ENCODE measurements around the gene CD248.
"Not testable (repeated sequence)": the region's sequence is repeated elsewhere in the genome, so short reads cannot be mapped to it uniquely, and the experiment has no call there.

The CD248 gene

DNA sequence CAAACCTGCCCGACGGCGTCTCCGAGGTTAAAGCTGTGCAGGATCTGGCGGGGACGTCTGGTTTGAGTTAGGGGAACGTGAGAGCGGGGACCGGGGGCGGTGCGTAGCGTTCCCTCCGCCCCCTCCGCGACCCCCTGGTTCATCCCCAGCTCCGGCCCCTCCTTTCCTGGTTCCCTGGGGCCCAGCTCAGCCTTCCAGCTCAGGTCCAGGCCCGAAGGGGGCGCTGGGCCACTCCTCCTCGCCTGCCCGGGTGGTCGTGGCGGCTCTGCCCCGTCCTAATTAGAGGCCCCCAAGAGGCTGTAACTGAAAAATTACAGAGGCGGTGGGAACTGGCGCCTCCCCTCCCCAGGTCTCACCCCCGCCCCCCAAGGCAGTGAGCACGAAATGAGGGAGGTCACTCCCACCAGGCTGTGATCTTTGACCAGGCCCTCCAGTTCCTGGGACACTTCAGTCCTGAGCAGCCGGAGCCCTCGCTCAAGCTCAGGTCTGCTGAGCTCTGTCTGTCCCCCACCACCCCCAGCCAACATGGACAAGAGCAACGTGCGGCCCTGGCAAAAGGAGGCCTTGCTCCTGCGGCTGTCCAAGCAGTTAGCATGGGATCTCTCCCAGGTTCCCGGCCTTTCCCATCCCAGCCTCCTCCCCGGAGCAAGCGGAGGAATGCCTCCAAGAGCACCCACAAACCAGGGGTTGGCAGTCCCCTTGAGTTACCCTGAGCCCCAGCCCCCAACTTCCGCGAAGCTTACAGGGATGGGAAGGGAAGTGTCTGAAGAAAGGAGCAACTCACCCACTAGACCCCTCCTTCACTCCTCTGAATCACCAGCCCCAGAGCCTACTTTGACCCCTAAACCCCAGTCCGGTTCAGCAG, 3.3 kb downstream of the CD248 start:
- DNase-seq (ENCODE audit: low read depth) = no peak

- peak; percentile 95 for DNase-seq (ENCODE audit: low read depth)
These were observed 4.1 kb downstream of the CD248 start for GRCh38 chr11:66312549-66313320.

DNA sequence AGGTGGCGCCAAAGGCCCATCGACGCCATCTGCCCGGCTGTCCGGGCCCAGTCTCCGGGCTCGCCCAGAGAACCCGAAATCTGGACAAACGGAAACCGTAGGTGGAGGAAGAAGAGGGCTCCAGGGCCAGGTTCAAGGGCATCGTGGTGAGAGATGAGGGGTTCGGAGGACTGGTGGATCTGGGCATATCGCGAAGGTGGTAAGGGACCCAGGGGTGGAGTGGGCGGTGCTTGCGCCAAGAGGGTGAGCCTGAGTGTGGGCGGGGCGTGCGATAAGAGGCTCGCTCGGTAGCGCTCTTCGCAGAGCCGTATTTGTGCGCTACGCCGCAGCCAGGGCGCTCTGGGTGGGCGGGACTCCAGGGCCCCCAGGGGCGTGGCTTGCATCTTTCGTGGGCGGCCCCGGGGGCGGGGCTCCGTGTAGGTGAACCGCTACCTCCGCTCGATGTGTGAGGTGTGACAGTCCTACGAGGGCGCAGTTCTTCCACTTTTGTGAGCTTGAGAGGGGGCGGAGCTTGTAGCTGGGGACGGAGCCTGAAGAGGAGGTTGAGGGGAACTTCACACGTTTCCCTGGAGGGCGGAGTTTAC, 4.8 kb downstream of the CD248 start:
- DNase-seq (ENCODE audit: low read depth) = peak; percentile 92

DNA sequence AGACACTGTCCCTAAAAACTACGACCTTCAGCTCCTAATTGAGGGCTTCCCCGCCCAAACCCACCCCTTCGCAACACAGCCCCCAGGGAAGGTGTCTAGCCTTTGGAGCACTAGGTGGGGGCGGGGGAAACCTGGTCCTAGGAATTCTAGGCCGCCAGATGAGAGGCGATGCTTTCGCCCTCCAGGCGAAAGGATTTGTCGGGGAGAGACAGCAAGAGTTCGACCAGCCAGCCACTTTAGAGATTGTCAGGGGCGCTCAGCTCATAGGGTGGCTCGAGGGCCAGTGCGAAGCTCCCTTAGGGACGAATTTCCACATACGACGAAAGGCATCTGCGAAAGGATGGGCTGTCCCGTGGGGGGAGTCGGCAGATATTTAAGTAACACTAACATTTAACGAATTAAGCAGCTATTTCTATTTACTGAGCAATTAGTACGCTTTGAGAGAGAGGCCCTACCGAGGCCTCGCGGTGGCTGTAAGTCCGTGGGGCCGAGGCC, 5.3 kb downstream of the CD248 start:
- no peak for DNase-seq (ENCODE audit: low read depth)

DNA sequence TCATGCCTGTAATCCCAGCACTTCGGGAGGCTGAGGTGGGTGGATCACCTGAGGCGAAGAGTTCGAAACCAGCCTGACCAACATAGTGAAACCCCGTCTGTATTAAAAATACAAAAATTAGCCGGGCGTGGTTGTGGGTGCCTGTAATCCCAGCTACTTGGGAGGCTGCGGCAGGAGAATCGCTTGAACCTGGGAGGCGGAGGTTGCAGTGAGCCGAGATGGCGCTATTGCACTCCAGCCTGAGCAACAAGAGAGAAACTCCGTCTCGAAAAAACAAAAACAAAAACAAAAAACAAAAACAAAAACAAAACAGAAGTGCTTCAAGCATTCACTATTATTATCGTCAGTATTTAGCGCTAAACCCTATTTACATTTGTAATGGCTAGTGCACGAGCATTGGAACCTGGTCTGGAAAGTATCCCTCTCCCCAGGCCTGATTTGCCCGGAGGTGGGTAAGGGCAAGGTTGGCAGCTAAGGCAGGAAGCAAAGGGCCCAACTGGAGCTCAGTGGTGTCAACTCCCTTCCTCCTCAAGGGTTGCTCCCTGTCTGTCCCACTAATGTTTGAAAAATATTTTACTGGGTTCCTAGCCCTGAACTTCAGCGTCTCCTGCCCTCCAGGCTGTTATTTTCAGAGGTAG, 5.9 kb downstream of the CD248 start:
- DNase-seq (ENCODE audit: low read depth) = not testable (repeated sequence)

DNA sequence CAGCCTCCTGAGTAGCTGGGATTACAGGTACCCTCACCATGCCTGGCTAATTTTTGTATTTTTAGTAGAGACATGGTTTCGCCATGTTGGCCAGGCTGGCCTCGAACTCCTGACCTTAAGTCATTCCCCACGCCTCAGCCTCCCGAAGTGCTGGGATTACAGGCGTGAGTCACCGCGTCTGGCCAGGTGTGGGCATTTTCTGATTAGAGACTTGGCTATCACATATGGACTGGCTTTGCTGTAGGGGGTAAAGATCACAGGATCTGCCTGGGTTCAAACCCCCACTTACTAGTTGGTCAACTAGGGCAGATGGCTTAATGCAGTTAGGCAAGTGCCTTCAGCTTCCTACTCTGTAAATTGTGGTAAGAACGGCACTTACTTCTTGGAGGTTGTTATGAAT, 6.5 kb downstream of the CD248 start:
- DNase-seq (ENCODE audit: low read depth) = no peak

GRCh38 chr11:66309475-66309874, 7.4 kb downstream of the CD248 start:
- DNase-seq (ENCODE audit: low read depth) = no peak

- no peak for DNase-seq (ENCODE audit: low read depth)
These were observed 14.2 kb downstream of the CD248 start for GRCh38 chr11:66302656-66303055.

DNA sequence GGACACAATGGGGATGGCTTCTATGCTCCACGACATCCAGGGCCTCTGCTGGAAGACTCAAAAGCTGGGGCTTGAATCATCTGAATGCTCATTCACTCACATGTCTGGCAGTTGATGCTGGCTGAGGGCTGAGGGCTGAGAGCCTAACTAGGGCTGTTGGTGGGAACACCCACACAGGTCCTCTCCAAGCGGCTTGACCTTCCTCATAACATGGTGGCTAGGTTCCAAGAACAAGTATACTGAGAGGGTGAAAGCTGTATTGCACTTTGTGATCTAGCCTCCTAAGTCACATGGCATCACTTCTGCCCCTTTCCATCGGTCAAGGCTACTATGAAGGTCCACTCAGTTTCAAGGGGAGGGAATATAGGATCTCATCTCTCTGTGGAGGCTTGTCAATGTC, 17.7 kb downstream of the CD248 start:
- no peak for DNase-seq (ENCODE audit: low read depth)

GRCh38 chr11:66297610-66298009, 19.2 kb downstream of the CD248 start:
- no peak for DNase-seq (ENCODE audit: low read depth)

GRCh38 chr11:66294626-66295620, 21.9 kb downstream of the CD248 start:
- DNase-seq (ENCODE audit: low read depth) = no peak

DNA sequence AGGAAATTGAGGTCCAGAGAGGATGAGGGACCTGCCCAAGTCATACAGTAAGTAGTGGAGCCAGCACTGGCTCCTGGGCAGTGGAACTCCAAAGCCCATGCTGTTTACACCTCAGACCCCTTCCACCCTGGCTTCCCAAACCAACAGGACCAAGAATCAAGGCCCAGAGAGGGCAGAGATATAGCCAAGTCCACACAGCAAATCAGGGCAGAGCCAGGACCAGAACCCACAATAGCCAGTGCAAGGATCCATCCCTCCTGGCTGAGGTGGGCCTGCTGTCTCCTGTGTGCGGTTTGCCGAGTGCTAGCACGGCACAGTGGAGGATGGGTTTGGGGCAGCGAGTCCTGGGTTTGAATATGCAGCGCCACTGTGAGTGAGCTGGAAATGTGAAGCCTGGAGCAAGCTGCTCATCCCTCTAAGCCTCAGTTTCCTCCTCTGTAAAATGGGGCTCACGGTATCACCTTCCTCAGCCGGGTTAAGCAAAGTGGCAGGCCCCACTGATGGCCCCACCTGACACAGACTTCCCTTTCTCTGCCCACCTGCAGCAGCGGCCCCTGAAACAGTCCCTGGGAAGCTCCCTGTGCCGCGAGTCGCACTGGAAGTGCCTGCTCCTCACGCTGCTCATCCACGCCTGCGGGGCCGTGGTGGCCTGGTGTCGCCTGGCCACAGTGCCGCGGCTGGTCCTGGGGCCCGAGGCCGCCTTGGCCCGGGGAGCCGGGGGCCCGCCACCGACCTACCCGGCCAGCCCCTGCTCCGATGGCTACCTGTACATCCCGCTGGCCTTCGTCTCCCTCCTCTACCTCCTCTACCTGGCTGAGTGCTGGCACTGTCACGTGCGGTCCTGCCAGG, 22.8 kb downstream of the CD248 start:
- no peak for DNase-seq (ENCODE audit: low read depth)

GRCh38 chr11:66293352-66293751, 23.5 kb downstream of the CD248 start:
- no peak for DNase-seq (ENCODE audit: low read depth)

GRCh38 chr11:66292543-66293332, 24.1 kb downstream of the CD248 start:
- DNase-seq (ENCODE audit: low read depth) = no peak

DNA sequence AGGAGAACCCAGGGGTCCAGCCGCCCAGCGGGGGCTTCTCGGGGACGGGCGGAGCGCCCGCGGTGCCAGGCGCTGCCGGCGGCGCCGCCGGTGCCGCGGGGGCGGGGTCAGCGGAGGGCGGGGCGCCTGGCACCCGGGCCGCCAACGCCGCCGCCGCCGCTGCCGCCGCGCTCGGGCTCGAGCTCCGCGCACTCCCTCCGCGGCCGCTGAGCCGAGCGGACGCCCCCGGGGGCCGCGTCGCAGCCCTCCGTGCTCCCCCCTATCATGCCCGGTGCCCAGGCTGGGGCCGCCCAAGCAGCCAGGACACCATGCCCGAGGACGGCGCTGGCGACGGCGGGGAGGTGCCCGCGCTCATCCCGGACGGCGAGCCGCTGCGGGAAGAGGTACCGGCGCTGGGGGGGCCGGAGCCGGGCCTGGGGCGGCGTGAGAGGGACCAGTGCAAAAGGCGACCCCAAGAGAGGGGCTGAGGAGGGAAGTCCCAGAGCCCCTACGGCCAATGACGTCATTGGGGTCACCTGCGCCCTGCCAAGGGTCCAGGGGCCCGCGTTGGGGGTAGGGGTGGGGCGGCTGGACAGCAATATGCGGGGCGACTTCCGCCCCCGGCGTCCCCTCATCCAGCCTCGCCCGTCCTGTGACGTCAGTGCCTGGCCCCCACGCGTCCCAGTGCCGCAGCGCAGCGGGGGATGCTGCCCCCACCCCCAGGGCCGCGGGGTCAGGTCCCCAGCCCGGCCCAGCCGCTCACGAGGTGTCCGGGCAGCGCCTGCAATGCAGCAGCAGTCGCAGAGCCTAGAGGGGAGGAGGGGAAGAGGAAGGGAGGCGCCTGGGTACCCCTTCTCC, 24.9 kb downstream of the CD248 start, which contains the start of gene TMEM151A:
Gene TMEM151A (plus strand): TSS at position 189 of the 837 bp plus-strand sequence. CDS start 120 bp downstream, at position 309.
- DNase-seq (ENCODE audit: low read depth) = no peak

- DNase-seq (ENCODE audit: low read depth) = no peak
These were observed 25.5 kb downstream of the CD248 start for GRCh38 chr11:66291303-66291705.

DNA sequence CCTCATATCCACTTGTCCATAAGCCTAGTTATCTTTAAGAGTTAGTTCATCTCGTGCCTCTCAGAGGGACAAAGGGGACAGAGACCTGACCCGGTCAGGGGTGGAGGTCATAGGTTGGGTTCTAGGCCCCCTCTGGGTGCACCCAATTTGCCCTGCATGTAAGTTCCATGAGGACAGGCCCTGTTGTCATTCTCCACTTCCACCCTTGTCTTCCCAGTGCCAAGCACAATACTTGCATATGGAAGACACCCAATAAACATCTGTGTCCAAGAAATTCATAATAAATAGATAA, 26.6 kb downstream of the CD248 start:
- DNase-seq (ENCODE audit: low read depth) = no peak

Measured in stimulated activated CD8-positive, alpha-beta memory T cell treated with anti-CD3 and anti-CD28 coated beads, Interleukin-7, amount 100 ng/mL, for 24 hours (primary cell).